Activated CD8-positive, alpha-beta memory T cell treated with anti-CD3 and anti-CD28 coated beads, Interleukin-2, amount 10 ng/mL, durations not matched to agents 7 days and 5 days (primary cell): ENCODE data around the gene CXCL16. TPM values are rescaled to one million over a fixed set of nuclear protein-coding genes. Genes with fewer than 3 reads are reported as not detected.

Experiments
- ATAC-seq: fragments of 150-1000 bp; cut with Tn5 transposase; one replicate; pipeline ENCODE4 v1.10.0; 2021; ENCODE audit warnings: moderate library complexity
- CTCF ChIA-PET: fragments of 350-600 bp; sonication (Branson Sonifier 250); formaldehyde crosslinking; loops from one replicate; lab custom pipeline; 2021; ENCODE audit warnings: antibody characterized with exemption; lab: Charles Lee
- DNase-seq: peaks from one replicate; pipeline ENCODE4 v3.0.0-alpha.2; 2020
- H3K27ac Mint-ChIP-seq: one replicate; pipeline ENCODE4 v1.8.0; 2021; ENCODE audit warnings: mild to moderate bottlenecking, mixed read lengths
- H3K27me3 Mint-ChIP-seq: one replicate; pipeline ENCODE4 v1.8.0; 2021; ENCODE audit warnings: mixed read lengths
- H3K36me3 Mint-ChIP-seq: one replicate; pipeline ENCODE4 v1.8.0; 2021; ENCODE audit warnings: mild to moderate bottlenecking, mixed read lengths
- H3K4me1 Mint-ChIP-seq: one replicate; pipeline ENCODE4 v1.8.0; 2021; ENCODE audit warnings: mixed read lengths
- H3K4me3 Mint-ChIP-seq: one replicate; pipeline ENCODE4 v1.8.0; 2021; ENCODE audit warnings: mild to moderate bottlenecking, moderate library complexity, mixed read lengths
- H3K9me3 Mint-ChIP-seq: one replicate; pipeline ENCODE4 v1.8.0; 2022; ENCODE audit warnings: low read depth, mixed read lengths
- total RNA-seq, 2 experiments: library from RNA; stranded (reverse); gene quantifications; one replicate each; pipeline ENCODE4 v1.2.3, GENCODE V29; 2021

CXCL16 gene, protein sequence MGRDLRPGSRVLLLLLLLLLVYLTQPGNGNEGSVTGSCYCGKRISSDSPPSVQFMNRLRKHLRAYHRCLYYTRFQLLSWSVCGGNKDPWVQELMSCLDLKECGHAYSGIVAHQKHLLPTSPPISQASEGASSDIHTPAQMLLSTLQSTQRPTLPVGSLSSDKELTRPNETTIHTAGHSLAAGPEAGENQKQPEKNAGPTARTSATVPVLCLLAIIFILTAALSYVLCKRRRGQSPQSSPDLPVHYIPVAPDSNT
- under 1 TPM; 0.70 to 0.96 TPM for total RNA-seq

DNA sequence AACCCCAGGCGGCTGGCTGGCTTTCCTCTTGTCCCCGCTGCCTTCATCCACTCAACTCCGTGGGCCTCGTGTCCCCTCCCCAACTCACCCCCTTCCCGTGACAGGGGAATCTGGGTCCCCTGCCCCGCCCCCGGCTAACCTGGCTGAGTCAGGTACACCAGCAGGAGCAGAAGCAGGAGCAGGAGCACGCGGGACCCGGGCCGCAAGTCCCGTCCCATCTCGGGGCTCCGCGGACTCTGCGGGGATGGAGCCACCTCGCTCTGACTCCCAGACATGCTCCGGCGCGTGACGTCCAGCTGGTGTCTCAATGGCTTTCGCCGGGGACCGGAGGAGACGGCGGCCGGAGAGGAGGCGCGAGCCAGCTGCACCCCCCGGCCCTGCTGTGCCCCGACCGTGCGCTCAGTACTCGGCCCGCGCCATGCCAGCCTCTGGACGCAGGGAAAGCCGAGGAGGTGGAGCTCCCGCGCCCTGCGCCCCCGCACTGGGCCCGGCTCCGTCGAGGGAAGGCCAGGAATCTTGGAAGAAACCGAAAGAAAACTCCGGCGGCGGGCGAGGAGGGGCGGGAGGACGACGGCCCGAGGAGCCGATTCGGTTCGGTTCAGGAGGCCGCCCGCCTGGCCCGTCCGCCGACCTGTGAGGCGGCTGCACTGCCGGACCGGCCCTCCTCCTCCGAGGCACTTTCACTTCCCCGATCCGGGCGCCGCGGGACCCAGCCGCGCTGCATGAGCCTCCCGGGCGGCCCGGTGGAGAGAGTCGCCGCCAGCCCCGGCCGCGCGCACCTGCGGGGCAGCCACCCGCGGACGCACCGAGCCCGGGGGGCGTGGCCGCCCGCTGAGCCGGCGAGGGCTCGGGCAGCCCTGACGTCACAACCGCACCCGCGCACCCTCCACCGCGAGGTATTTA lies at the start of gene CXCL16, which contains the start of gene ZMYND15:
Gene CXCL16 (minus strand): TSS at position 807 of the 903 bp plus-strand sequence. CDS start 589 bp downstream, at position 218.
Gene ZMYND15 (plus strand): TSS at position 712 of the 903 bp plus-strand sequence. CDS start 716 bp downstream, outside the sequence.
- CTCF ChIA-PET: interaction anchor here (0.9 to 2.5 kb wide), 3 partner anchors 24 to 33 kb away, joined by 3 to 5 read pairs (median 3); no protein-coding TSS in a partner anchor
- Mint-ChIP-seq H3K27ac (no peak within 1 kb of the TSS), H3K9me3 (no peaks in the 10 kb centered on the region), H3K27me3 (peaks cover 30% of the 10 kb centered on the region), H3K4me1 (peaks cover 20% of the 10 kb centered on the region), H3K36me3 (no peaks in the 10 kb centered on the region), H3K4me3 (peak within 1 kb of the TSS; percentile 71)
- ATAC-seq (peak; percentile 75), DNase-seq (peak; percentile 57)

DNA sequence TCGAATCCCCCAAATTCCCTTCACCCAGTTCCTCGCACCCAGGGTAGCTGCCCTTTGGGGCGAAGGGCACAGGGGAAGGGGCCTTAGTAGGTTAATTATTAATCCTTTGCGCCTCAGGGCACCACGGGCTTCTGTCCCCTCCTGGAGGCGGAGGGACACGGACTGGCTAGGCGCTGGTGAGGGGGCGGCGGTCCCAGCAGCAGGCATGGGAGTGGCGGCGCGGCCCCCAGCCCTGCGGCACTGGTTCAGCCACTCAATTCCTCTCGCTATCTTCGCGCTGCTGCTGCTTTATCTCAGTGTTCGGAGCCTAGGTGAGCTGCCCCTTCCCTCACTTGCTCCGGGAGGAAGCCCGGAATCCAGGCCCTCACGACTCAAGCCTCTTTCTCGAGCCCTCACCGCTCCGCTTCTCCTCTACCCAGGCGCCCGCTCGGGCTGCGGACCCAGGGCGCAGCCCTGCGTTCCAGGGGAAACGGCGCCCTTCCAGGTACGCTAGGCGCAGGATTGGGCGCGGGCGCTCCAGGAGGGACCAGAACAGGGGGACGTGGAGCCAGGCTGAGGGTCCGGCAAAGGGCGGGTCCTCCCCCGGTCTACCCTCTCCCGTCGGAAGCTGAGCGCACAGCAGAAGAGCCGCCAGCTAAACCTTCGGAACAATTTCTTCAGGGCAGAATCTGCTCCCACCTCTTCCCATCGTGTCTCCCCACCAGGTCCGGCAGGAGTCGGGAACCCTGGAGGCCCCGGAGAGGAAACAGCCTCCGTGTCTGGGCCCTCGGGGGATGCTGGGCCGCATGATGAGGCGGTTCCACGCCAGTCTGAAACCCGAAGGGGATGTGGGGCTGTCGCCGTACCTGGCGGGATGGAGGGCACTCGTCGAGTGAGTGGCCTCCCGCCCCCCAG lies 49.3 kb upstream of the CXCL16 start, which contains the start of gene GLTPD2:
Gene GLTPD2 (plus strand): TSS at position 158 of the 894 bp plus-strand sequence. CDS start 48 bp downstream, at position 206.
- H3K4me3 Mint-ChIP-seq: peak within 1 kb of the TSS; percentile 72
- peaks cover 53% of the 10 kb centered on the region for H3K27me3 Mint-ChIP-seq
- no peak for ATAC-seq
- no peak within 1 kb of the TSS for H3K27ac Mint-ChIP-seq
- CTCF ChIA-PET: interaction anchor here (0.8 to 3.9 kb wide), 34 partner anchors 9 to 646 kb away, joined by 3 to 39 read pairs (median 6); partner anchors contain the start of genes ARRB2, C17orf107, C17orf114 and CHRNE
- no peak for DNase-seq
- H3K9me3 Mint-ChIP-seq: no peaks in the 10 kb centered on the region
- peaks cover 32% of the 10 kb centered on the region for H3K4me1 Mint-ChIP-seq
- H3K36me3 Mint-ChIP-seq: peaks cover 2% of the 10 kb centered on the region

- Mint-ChIP-seq H3K27ac (no peak overlapping the region), H3K27me3 (peaks cover 59% of the 10 kb centered on the region), H3K36me3 (peaks cover 2% of the 10 kb centered on the region), H3K4me3 (no peak overlapping the region), H3K4me1 (peaks cover 32% of the 10 kb centered on the region), H3K9me3 (no peaks in the 10 kb centered on the region)
- no peak for ATAC-seq
- CTCF ChIA-PET: interaction anchor here (0.9 to 3.9 kb wide), 9 partner anchors 9 to 111 kb away, joined by 3 to 39 read pairs (median 21); partner anchors contain the start of genes ARRB2, C17orf107, MED11 and PLD2
- DNase-seq: no peak
These were observed 48.6 kb upstream of the CXCL16 start for GRCh38 chr17:4788159-4788806.

GRCh38 chr17:4786516-4786915 lies 46.8 kb upstream of the CXCL16 start:
- no peak for ATAC-seq
- no peak for DNase-seq
- Mint-ChIP-seq H3K4me1 (peaks cover 32% of the 10 kb centered on the region), H3K4me3 (no peak overlapping the region), H3K9me3 (no peaks in the 10 kb centered on the region), H3K27me3 (peaks cover 64% of the 10 kb centered on the region), H3K36me3 (peaks cover 2% of the 10 kb centered on the region), H3K27ac (no peak overlapping the region)
- CTCF ChIA-PET: interaction anchor here (1.2 to 1.8 kb wide), 4 partner anchors 42 to 98 kb away, joined by 3 to 5 read pairs (median 4); no protein-coding TSS in a partner anchor

DNA sequence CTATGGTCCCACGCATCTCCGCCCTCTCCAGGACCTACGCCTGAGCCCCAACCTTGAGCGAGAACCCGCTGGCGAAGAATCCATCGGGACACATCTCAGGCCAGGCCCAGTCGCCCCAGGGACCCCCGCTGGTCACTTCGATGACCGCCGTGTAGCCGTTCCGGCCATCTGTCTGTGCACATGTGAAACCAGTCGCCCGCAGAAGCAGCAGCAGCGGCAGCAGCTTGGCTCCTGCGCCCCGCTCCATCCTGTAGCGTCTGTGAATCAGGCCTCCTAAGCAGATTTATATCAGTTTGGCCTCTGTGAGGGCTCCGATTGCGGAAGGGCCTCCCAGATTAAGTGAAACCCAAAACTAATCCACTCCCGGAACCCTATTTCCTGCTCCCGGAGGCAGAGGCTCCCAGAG lies 46.4 kb upstream of the CXCL16 start, which contains the start of gene VMO1:
Gene VMO1 (minus strand): TSS at position 259 of the 406 bp plus-strand sequence. CDS start 12 bp downstream, at position 247.
- no peak within 1 kb of the TSS for H3K4me3 Mint-ChIP-seq

GRCh38 chr17:4785311-4786105 lies 45.8 kb upstream of the CXCL16 start:
- CTCF ChIA-PET: interaction anchor here (1.0 to 2.4 kb wide), 5 partner anchors 41 to 117 kb away, joined by 3 to 6 read pairs (median 5); partner anchors contain the start of genes C17orf107, CHRNE and MED11
- no peak for ATAC-seq

More for the DNA sequence above, 46.4 kb upstream of the CXCL16 start, which contains the start of gene VMO1:
- H3K4me1 Mint-ChIP-seq: peaks cover 30% of the 10 kb centered on the region
- CTCF ChIA-PET: interaction anchor here (1.2 to 1.8 kb wide), 5 partner anchors 42 to 114 kb away, joined by 3 to 5 read pairs (median 3); partner anchors contain the start of gene C17orf107
- no peak for DNase-seq
- H3K27me3 Mint-ChIP-seq: peaks cover 64% of the 10 kb centered on the region
- H3K9me3 Mint-ChIP-seq: no peaks in the 10 kb centered on the region
- H3K27ac Mint-ChIP-seq: no peak within 1 kb of the TSS
- H3K36me3 Mint-ChIP-seq: peaks cover 2% of the 10 kb centered on the region
- ATAC-seq: no peak

GRCh38 chr17:4782652-4783051 lies 42.9 kb upstream of the CXCL16 start:
- no peaks in the 10 kb centered on the region for H3K9me3 Mint-ChIP-seq
- peaks cover 76% of the 10 kb centered on the region for H3K27me3 Mint-ChIP-seq
- DNase-seq (no peak), ATAC-seq (no peak)
- H3K4me3 Mint-ChIP-seq: no peak overlapping the region
- CTCF ChIA-PET: interaction anchor here (1.1 to 3.2 kb wide), 3 partner anchors 11 to 215 kb away, joined by 3 to 9 read pairs (median 9); partner anchors contain the start of genes ARRB2 and TM4SF5
- H3K36me3 Mint-ChIP-seq: no peaks in the 10 kb centered on the region
- peaks cover 20% of the 10 kb centered on the region for H3K4me1 Mint-ChIP-seq
- no peak overlapping the region for H3K27ac Mint-ChIP-seq

More at GRCh38 chr17:4785311-4786105, 45.8 kb upstream of the CXCL16 start:
- Mint-ChIP-seq H3K36me3 (peaks cover 2% of the 10 kb centered on the region), H3K4me3 (no peak overlapping the region), H3K27ac (no peak overlapping the region), H3K4me1 (peaks cover 26% of the 10 kb centered on the region), H3K9me3 (no peaks in the 10 kb centered on the region), H3K27me3 (peaks cover 67% of the 10 kb centered on the region)
- DNase-seq: no peak

- CTCF ChIA-PET: interaction anchor here (0.7 to 2.6 kb wide), 5 partner anchors 8 to 39 kb away, joined by 3 to 18 read pairs (median 3); partner anchors contain the start of gene GLTPD2
- H3K9me3 Mint-ChIP-seq: no peaks in the 10 kb centered on the region
- ATAC-seq (no peak), DNase-seq (no peak)
- H3K4me1 Mint-ChIP-seq: peaks cover 5% of the 10 kb centered on the region
- no peaks in the 10 kb centered on the region for H3K36me3 Mint-ChIP-seq
- H3K27me3 Mint-ChIP-seq: peaks cover 56% of the 10 kb centered on the region
- H3K27ac Mint-ChIP-seq: no peak overlapping the region
- no peak overlapping the region for H3K4me3 Mint-ChIP-seq
These were observed 40.7 kb upstream of the CXCL16 start for GRCh38 chr17:4780325-4780955.

DNA sequence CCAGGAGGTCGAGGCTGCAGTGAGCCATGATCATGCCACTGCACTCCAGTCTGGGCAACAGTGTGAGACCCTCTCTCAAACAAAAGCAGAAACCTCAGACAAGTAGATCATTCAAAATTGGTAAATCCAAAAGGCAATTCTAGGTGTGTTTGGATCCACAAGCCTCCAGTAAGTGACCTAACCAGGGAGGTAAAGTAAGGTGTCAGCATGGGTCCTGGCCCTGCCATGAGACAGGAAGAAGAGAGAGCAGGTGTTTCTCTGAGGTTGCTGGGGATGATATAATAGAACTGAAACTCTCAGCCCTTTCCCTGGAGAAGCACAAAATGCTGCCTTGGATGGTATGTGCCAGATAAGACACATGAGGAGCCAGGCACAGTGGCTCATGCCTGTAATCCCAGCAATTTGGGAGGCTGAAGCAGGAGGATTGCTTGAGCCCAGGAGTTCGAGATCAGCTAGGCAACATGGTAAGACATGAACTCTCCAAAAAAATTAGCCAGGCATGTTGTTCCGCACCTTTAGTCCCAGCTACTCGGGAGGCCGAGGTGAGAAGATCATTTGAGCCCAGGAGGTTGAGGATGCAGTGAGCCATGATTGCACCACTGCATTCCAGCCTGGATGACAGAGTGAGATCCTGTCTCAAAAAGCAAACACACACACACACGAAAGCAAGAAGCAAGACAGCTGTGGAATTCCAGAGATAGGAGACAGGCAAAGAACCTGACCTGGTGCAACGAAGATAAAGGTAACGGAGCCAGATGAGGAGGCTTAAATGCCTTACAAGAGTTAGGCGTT lies 38.4 kb upstream of the CXCL16 start:
- CTCF ChIA-PET: interaction anchor here (1.1 kb wide), 1 partner anchor 12 kb away, joined by 6 read pairs; no protein-coding TSS in a partner anchor
- H3K9me3 Mint-ChIP-seq: no peaks in the 10 kb centered on the region
- no peak overlapping the region for H3K27ac Mint-ChIP-seq
- ATAC-seq (no peak), DNase-seq (no peak)
- peaks cover 42% of the 10 kb centered on the region for H3K27me3 Mint-ChIP-seq
- H3K4me1 Mint-ChIP-seq: no peaks in the 10 kb centered on the region
- H3K4me3 Mint-ChIP-seq: no peak overlapping the region
- no peaks in the 10 kb centered on the region for H3K36me3 Mint-ChIP-seq

GRCh38 chr17:4772235-4772613 lies 32.5 kb upstream of the CXCL16 start:
- Mint-ChIP-seq H3K27ac (no peak overlapping the region), H3K4me1 (peaks cover 16% of the 10 kb centered on the region), H3K9me3 (no peaks in the 10 kb centered on the region), H3K4me3 (no peak overlapping the region), H3K27me3 (peaks cover 20% of the 10 kb centered on the region), H3K36me3 (no peaks in the 10 kb centered on the region)
- DNase-seq: no peak
- CTCF ChIA-PET: interaction anchor here (1.0 to 4.5 kb wide), 4 partner anchors 11 to 109 kb away, joined by 3 to 33 read pairs (median 6); partner anchors contain the start of gene GLTPD2
- no peak for ATAC-seq
